ENCODE results near the gene SLC7A14. TPM values are rescaled to one million over a fixed set of nuclear protein-coding genes. Genes with fewer than 3 reads are reported as not detected.

Gene SLC7A14
- total and polyA plus RNA-seq, 12 donors, result under 0.01 TPM; not detected in 11

DNA sequence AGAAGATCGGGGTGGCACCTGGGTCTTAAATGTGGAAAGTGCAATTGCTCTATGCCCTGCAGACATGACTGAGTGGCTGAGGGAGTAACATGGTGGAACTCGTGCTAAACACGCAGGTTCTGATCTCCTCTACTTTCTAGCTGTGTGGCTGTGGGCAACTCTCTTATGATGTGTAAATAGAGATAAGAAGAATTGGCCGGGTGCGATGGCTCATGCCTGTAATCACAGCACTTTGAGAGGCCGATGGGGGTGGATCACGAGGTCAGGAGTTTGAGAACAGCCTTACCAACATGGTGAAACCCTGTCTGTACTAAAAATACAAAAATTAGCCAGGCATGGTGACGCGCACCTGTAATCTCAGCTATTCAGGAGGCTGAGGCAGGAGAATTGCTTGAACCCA, 99.5 kb downstream of the SLC7A14 start:
- no peaks in the 10 kb centered on the region for H3K36me3 ChIP-seq
- ATAC-seq, result no peak
- TF ChIP-seq, protein P1, sequence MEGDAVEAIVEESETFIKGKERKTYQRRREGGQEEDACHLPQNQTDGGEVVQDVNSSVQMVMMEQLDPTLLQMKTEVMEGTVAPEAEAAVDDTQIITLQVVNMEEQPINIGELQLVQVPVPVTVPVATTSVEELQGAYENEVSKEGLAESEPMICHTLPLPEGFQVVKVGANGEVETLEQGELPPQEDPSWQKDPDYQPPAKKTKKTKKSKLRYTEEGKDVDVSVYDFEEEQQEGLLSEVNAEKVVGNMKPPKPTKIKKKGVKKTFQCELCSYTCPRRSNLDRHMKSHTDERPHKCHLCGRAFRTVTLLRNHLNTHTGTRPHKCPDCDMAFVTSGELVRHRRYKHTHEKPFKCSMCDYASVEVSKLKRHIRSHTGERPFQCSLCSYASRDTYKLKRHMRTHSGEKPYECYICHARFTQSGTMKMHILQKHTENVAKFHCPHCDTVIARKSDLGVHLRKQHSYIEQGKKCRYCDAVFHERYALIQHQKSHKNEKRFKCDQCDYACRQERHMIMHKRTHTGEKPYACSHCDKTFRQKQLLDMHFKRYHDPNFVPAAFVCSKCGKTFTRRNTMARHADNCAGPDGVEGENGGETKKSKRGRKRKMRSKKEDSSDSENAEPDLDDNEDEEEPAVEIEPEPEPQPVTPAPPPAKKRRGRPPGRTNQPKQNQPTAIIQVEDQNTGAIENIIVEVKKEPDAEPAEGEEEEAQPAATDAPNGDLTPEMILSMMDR (IDR thresholded peaks at IDR 0.05), result no peak
- H3K27me3 ChIP-seq, result peaks cover 0 to 4% (median 0%) of the 10 kb centered on the region in 7 donors
- no peaks in the 10 kb centered on the region for H3K9me3 ChIP-seq
- no peak for DNase-seq
- H3K4me1 ChIP-seq, result no peaks in the 10 kb centered on the region
- 88 to 92% methylated on average over 9 of the region's 9 CpGs for WGBS, 2 donors
- intact Hi-C loops (cut with DNase I), result no loop called here
- no peak overlapping the region for H3K27ac ChIP-seq
- H3K4me3 ChIP-seq, result no peak overlapping the region

DNA sequence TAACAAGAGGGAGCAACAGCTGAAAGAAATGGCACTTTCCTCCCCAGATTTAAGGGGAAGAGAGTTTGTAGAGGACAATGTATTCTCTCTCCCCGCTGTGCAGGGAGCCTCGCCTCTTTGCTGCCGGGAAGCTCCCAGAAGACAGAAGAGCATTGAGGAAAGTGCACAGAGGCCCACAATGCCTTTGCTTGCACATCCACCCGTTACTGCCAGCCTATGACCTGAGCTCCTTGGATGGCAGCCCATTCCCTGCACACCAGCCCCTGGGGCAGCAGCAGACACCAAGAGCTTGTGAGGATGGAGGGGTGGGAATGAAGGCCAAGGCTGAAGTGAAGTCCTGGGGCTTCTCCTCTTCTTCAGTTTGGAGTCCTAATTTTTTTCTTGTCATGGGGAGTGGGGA, 100.2 kb downstream of the SLC7A14 start:
- TF ChIP-seq, protein P1 (IDR thresholded peaks at IDR 0.05), result no peak
- Histone ChIP-seq H3K4me1 (no peaks in the 10 kb centered on the region), H3K27ac (no peak overlapping the region), H3K4me3 (no peak overlapping the region), H3K9me3 (no peaks in the 10 kb centered on the region), H3K36me3 (no peaks in the 10 kb centered on the region), H3K27me3 (peaks cover 0 to 4% (median 0%) of the 10 kb centered on the region in 7 donors)
- 83 to 90% methylated on average over 4 of the region's 4 CpGs for WGBS, 2 donors
- intact Hi-C loops (cut with DNase I), result no loop called here
- DNase-seq, result no peak
- no peak for ATAC-seq

- no peaks in the 10 kb centered on the region for H3K9me3 ChIP-seq
- ATAC-seq (no peak), DNase-seq (no peak)
- no peaks in the 10 kb centered on the region for H3K36me3 ChIP-seq
- peaks cover 0 to 4% (median 0%) of the 10 kb centered on the region in 7 donors for H3K27me3 ChIP-seq
- H3K27ac ChIP-seq, result no peak overlapping the region
- 53 to 75% methylated on average over 3 of the region's 3 CpGs for WGBS, 2 donors
- H3K4me3 ChIP-seq, result no peak overlapping the region
- H3K4me1 ChIP-seq, result no peaks in the 10 kb centered on the region
- intact Hi-C loops (cut with DNase I), result no loop called here
- TF ChIP-seq, protein P1 (IDR thresholded peaks at IDR 0.05), result no peak
Observed at GRCh38 chr3:170485294-170485693, 100.6 kb downstream of the SLC7A14 start.

GRCh38 chr3:170484869-170485268, 101.0 kb downstream of the SLC7A14 start:
- TF ChIP-seq, protein P1 (IDR thresholded peaks at IDR 0.05), result no peak
- Histone ChIP-seq H3K27ac (no peak overlapping the region), H3K27me3 (peaks cover 0 to 4% (median 0%) of the 10 kb centered on the region in 7 donors), H3K4me3 (no peak overlapping the region), H3K4me1 (no peaks in the 10 kb centered on the region), H3K9me3 (no peaks in the 10 kb centered on the region), H3K36me3 (no peaks in the 10 kb centered on the region)
- WGBS, 2 donors, result 79 to 83% methylated on average over 4 of the region's 4 CpGs
- DNase-seq (no peak), ATAC-seq (no peak)
- intact Hi-C loops (cut with DNase I), result no loop called here
